ENCODE data around the gene LGR4. TPM values are rescaled to one million over a fixed set of nuclear protein-coding genes. Genes with fewer than 3 reads are reported as not detected.

LGR4 gene
- total RNA-seq, 1 donor from 2014 or later, result not detected

DNA sequence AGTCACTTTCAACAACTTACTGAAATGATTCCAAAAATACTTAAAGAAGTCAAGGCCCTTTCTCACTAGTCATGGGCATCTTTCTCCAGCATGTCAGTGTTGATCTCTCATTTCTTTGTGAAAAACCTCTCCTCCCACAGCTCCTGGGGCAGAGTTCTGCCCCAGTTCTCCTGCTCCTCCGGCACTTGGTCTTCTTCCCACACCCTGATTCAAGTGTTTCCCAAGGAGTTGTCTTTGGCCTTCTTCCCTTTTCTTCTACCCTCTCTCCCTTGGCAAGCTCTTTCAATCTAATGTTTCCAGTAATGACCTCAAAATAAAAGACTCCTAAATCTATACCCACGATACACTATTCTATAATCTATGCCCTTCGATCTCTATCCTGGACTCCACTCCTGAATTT lies 67.5 kb downstream of the LGR4 start:
- intact Hi-C loops (cut with micrococcal nuclease), result no loop called here

DNA sequence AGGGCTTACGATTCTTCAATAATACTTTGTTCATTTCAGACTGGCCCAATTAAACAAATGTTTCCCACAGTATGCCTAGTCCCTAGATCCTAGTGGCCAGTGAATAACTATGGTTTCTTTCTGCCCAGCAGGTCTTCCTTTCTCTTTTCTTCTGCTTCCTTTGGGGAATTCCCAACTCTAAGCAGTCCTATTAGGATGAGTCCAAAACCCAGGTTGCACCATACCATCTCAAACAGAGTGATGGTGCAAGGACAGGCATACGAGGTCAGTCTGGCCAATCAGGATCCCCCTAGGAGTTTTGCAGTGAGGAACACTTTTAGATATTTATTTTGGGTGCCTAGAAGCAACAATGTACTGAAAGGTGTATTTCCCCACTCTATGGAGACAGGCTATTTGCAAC lies 68.2 kb downstream of the LGR4 start:
- intact Hi-C loops (cut with micrococcal nuclease), result no loop called here

DNA sequence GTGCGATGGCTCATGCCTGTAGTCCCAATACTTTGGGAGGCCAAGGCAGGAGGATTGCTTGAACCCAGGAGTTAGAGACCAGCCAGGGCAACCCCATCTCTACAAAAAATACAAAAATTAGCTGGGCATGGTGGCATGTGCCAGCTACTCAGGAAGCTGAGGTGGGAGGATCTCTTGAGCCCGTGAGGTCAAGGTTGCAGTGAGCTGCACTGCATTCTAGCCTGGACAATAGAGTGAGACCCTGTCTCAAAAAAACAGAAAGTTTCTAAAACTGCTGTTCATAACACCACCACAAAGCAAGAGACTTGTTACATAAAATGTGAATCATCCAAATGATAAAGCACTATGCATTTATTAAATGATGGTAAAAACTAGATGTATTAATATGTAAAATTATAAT lies 69.4 kb downstream of the LGR4 start:
- intact Hi-C loops (cut with micrococcal nuclease), result no loop called here

DNA sequence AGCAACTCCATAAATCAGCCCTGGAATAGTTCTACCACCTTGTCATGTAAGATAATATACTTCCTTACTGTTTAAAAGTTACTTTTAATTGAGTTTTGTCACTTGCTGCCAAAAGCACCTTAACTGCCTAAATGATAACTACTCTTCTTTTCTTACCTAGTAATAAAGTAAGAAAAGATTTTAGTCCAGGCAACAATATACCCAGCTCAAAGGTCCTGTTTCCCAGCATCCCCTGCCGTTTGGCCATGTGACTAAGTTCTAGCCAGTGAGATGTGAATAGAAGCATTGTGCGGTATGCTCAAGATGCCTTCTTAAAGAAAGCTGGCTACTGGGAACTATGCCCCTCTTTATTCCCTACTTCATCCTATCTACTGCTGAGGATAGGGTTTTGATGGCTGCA lies 70.1 kb downstream of the LGR4 start:
- intact Hi-C loops (cut with micrococcal nuclease), result no loop called here

DNA sequence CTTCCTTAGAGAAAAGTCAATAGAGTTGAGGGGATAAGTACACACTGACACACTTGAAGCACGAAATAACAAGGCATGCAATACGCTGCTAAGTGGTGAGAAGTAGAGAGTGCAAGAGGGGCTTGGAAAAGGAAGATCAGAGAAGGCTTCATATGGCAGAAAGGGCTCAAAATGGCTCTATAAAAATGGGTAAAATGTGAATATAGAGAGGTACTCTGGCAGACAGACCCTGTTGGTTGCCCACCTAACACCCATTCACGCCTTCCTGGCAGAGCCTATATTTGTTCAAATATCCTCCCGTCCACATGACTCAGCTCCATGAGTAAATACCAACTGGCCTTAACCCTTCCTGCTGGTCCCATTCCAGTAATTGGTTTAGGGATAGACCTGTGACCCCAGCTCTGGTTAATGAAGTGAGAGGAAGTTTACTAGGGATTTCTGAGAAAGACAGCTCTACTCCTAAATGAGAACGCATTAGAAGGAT lies 70.7 kb downstream of the LGR4 start:
- intact Hi-C loops (cut with micrococcal nuclease), result no loop called here

DNA sequence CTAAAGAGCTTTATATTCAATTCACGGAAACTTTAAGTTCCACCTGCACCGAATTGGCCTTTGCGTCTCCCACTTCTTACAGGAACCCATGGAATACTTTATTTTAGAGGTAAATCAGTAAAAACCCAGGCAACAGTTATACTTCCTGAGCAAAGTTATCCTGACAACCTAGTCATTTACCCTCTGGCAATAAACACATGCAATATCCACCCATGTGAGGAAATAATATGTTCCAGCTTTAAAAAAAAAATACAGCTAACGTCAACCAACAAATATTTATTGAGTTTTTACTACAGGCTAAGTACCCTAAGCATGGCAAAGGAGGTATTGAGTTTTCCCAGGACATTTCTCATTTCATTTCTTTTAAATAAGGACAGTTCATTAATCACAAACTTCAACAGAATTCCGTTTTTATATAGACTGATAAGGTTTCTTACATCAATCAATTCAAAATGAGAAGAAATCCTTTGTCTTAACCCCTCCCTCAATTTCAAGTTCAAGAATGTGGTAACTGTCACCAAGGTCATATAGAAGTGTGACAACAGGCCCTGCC lies 71.2 kb downstream of the LGR4 start:
- intact Hi-C loops (cut with micrococcal nuclease), result no loop called here

DNA sequence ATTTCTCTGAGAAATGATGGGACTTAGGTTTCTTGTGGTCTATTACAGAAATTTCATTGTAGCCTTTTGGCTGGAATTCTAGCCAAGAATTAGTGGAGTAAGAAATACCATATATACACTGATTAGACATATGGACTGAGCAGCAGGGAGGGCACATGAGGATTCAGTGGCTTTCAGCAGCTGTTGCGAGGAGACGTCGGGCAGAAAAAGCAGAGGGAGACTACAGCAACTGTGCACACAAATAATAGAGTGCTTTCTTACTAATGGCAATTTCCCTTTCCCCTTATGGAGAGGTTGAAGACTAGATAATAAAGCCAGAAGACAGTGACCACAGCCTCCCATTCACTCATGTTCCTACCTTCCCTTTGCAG lies 74.2 kb downstream of the LGR4 start:
- intact Hi-C loops (cut with micrococcal nuclease), result no loop called here

DNA sequence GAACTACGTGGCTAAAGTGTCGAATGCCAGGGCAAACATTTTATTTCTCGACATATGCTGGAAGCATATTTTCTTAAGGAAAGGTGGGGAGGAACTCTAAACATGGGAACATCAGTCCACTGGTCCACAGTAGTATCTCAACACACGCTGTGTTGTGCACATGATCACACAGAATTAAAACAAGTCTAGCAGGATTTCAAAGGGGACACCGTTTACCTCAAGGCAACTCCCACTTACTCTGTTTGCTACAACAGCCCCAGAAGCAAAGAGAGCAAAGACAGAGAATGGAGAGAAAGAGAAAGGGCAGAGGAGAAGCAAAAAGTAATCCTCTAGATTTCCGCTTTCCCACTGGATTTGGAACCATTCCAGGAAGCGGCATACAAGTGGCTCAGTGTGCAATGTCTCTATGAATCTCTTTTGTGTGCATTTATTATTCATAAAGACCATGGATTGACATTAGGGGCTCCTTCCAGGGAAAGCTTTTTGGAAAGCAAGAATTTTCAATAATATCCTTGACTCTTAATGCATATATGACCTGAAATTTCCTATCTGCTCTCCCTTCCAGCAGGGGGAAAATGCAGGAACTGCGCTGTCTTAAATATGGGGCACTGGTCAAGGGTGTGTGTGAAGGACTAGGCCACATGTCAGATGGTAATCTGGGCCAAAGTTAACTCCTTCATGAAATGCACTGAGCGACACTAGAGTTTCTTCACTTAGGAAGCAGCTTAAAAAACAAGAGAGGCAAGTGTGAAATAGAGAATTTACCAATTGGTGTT lies 74.8 kb downstream of the LGR4 start:
- intact Hi-C loops (cut with micrococcal nuclease), result no loop called here

DNA sequence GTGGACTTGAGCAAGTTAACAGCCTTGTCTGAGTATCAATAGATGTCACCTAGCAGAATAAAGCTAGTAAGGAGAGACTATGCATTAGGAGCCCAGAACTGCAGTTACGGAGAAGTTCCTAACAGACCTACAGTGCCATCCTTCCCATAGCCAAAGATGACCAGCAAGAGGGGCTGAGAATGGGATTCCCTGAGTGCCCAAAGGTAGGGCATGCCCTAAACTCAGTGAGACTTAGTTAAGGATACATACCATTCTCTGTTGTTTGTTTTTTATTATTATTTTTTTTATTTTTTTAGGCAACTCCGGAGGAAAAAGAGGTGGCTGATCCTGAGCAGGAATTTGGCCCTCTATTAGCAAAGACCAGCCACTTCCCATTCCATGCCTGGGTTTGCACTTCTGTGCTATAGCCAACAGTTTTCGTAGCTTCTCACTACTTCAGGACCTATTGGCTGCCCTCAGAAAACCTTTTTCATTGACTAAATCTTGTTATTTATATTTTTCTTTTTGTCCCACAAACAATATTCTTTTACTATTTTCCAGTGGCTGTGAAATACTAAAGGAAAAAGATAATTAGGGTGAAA lies 76.2 kb downstream of the LGR4 start:
- intact Hi-C loops (cut with micrococcal nuclease), result no loop called here

DNA sequence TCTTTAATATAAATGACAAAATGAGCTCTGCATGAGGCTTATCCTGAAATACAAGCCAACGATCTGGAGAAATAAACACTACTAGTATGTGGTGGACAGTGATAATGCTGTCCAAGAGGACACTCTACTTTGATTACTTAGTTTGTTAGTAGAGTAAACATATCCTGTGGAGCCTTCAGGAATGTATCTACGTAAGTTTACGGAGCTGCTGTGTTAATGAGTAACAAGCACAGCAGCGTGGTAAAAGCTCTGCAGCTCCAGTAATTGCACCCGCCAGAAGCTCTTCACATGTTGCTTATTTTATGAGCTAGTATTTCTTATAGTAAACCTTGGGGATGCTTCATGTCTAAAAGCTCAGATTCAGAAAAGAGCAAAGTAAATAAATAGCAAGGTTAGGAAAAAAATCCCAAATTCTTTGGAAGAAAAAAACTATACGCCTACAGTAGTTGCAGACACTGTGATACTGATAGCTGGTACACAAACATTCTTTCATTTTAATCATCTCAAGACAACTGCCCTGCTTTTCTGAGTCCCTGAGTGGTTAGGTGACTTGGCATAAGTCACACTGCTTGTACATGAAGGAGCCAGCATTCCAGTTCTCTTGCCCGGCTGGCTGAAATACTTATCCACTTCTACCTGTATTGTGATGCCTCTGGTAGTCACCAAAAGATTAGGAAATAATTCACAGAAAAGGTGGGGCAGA lies 76.9 kb downstream of the LGR4 start:
- intact Hi-C loops (cut with micrococcal nuclease), result no loop called here

DNA sequence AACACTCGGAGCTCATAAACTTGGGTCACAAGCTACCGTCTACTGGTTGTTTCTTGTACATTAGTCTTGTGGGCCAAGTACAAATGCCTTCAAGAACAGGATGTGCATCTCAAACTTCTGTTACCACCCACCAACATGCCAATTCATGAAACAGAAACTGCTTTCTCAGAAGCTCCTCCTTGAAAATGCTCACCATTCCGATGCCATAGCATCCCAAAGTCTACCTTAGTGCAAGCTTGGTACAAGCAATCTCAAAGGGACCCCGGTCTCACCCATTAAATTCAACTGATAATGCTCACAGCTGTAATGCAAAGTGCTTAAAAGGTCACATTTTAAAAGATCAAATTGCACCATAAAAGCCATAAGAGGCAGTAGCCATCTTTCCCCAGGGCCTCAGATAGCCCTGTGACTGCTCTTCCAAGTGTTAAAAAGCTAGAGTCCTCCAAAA lies 77.8 kb downstream of the LGR4 start:
- intact Hi-C loops (cut with micrococcal nuclease), result no loop called here

DNA sequence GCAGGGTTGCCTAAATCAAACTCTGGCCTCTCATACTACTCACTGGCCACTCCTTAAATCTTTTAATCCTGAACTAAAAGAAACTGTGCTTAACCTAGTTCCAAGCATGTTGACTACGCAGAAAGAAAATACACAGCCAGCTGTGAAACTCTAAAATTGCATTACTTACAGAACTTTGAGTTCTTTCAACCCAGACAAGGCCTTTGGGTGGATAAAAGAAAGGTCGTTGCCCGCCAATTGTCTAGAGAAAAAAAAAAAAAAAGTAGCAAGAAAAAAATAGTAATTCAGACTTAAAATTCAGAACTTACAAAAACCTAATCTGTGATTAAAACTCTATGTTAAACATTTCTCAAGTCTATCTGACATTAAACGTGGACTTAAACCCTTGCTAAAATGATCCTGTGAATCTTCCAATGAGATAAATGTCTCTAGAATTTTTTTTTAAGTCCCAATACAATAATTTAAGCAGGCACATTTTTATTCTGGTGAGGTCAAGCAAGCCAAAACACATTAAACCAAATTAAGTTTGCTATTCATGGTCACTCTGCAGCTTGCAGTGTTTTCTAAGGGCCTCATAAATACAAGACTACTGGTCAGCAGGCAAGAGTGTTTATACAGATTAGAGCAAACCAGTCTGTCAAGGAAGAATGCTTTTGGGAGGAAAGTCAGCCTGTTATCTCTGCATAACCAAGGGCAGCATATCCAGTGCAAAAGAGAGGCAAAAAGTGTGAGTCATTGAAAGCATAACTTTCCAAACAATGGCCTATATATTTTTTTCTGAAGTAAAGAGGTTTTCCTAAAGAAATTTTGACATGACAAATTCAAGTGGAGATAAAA lies 80.1 kb downstream of the LGR4 start:
- intact Hi-C loops (cut with micrococcal nuclease), result no loop called here

DNA sequence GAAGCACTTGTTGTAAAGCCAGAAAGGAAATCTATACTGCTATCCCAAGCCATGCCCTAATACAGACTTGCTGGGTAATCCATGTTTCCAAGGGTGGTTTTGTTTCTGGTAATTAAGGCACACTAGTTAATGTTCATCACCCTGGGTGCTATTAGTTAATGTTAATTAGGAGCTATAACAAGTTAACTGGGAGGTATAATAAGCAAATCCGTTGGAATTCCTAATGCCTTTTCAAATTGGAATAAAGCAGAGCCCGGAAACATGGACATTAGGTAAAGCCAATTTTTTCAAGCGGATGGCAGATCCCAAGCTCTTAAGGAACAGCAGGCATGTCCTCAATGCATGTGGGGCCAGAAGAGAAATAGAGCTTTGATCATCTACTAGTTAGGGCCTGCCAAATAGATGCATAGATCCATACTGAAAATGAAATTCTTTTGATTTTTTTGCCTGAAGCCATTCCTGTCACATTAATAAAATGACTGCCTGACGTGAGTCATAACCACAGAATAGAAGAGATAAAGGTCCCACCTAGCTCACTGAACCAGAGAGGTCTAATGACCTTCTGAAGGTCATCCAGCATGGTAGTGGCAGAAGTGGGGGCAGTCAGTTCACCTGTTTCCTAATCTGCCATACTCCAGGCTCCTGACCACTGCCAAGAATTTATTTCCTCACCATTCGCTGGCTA lies 81.1 kb downstream of the LGR4 start:
- intact Hi-C loops (cut with micrococcal nuclease), result no loop called here

DNA sequence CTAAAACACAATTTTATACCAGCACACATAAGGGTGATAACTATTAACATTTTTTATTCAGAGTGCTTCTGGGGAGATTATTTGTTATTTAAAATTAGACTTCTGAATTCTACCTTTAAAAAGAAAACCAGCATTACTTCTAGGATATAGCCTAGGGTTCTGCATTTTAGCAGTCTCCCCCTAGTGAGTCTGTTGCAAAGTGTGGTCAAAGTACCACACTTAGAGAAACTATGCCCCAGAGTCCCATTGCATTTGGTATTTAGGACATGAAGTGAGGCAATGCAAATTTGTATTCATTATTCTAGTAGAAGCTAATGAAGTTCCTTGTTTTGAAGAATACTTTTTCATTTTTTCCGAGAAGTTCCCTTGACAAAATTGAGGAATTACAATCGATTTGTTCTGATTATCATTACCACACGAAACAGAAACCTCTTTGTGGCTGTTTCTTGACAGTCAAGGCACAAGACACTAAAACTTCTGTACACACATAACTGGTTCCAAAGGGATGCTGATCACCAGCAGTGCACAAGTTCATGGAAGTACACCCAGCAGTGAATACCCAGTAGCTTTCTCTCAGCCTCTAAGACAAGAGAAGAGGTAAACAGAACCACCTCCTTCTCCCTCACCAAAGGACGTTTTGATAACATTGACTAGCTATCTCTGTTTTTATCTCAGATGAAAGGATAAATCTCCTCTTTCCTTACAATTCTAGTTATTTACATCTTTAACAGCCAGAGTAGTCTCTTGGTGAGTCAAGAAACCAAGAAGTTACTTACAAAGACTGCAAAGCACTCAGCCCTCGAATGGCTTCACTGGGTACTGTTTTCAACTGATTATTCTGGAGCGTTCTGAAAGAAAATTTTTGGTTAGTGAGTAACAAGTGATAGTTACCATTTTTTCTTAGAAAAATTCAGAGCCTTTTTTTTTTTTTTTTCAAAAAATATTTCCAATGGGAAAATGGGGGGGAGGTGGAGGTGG lies 82.0 kb downstream of the LGR4 start:
- intact Hi-C loops (cut with micrococcal nuclease), result no loop called here

DNA sequence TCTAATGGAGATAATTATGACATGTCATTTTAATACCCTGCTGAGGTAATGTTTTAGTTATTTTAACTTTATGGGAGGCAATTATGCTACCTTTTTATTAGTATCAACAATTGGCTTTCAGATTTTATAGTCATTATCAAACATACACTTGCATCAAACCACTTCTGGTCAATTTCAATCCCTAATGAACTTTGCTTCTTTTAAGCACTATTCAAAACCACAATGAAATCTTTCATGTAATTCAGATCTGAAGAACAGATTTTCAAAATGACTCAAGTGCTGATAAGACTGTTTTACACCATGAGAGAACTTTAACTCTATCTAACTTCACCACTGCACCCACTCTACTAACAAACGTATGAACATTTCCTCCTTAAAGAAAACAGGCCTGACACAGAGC lies 83.7 kb downstream of the LGR4 start:
- intact Hi-C loops (cut with micrococcal nuclease), result no loop called here

DNA sequence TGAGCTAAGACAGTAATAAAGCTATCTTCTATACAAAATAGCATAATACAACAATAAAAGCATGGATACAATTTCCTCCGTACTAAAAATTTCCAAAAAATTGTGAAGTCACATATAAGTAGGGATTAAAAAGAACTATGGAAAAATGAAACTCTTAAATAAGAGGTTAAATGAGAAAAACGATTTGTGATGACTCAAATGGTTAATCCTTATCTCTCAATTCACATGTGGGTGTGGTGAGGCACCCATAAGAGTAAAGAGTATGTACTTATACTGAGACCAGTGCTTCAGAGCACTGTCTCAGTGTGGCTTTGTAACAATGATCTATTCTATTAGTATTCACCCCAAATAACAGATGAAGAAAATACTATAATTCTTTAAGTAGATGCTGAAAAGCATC lies 84.6 kb downstream of the LGR4 start:
- intact Hi-C loops (cut with micrococcal nuclease), result no loop called here

DNA sequence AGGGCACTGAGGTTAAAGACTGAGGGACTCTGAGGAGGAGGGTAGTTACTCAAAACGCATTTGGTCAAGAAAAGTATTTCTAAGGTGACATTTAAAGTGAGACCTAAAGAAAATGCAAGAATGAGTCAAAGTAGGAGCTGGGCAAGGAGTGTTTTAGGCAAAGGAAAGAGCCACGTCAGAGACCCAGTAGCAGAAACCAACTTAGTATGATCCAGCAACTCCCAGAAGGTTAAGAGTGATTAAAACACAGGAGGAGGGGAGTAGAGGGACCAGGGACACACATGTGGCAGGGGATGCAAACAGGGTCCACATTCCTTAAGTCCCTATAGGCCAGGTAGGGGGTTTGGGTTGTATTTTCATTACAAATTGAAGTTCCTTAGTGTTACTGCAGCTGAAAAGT lies 85.2 kb downstream of the LGR4 start:
- intact Hi-C loops (cut with micrococcal nuclease), result no loop called here

DNA sequence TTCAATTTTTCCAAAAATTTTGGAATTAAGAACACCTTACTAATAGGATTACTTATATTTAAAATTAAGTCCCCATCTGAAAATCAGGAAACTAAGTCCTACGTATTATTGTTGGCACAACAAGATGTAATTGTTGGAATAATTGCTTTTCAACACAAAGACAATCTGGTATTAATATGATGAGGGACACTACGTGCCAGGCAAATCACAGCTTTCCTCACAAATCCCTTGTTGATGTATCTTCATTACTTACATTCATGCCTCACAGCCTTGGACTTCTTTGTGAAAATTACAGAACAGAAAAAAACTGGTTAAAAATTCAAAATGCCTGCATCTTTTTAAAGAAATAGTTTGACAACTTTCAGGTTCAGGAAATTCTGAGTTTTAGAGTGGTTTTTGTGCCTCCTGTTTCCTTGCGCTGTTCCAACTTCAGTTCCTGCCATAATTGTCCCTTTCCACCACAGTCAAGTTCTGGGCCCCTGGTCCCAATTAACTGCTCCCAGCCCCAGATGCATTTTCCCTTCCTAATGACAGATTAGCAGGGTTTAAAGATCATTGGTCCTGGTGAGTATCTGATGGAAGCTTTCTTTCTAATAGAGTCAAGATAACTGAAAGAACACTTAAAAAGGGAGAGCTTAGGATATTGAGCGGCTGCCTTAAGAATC lies 86.3 kb downstream of the LGR4 start:
- intact Hi-C loops (cut with micrococcal nuclease), result no loop called here

DNA sequence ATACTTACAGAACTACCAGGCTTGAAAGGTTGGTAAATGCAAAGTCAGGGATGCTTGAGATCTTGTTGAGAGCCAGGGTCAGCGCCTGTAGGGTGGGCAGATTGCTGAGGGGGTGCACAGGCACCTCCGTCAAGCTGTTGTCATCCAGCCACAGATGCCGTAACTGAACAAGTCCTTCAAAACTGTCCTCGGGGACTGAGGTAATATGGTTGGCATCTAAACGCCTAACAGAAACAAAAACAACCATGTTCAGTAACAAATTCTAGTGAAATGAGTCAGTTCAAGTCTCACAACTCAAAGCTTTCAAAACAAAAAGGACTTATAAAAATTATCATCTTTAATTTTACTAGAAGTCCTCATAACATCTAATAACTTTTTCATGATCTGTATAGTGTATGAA lies 87.3 kb downstream of the LGR4 start:
- intact Hi-C loops (cut with micrococcal nuclease), result no loop called here

Data from T-helper 1 cell treated with Interleukin-12 subunit alpha and Interleukin-12 subunit beta and Interleukin-4 antibody, amounts not matched to agents 30 ng/mL and 1 ng/mL, for 36 hours (primary cell).